GM12878 (cell line): Measurements from ENCODE around the gene IFI27L1.

Experiments used
- EZH2 ChIP-seq: IDR thresholded peaks from 2 replicates; pipeline ENCODE4 v1.6.1; 2012; ENCODE audit warnings: low read depth, mild to moderate bottlenecking, control low read depth, inconsistent platforms, low read length, borderline replicate concordance; ENCODE audit not compliant: control insufficient read depth
- ZNF274 ChIP-seq: IDR thresholded peaks from one replicate; pipeline ENCODE4 v1.8.0; 2011; ENCODE audit not compliant: insufficient read length, insufficient read depth
- TF ChIP-seq, protein P1 (sequence below), 3 experiments: IDR thresholded peaks in 2 of 3; conservative IDR thresholded peaks in 1 of 3; 2 replicates each; pipeline ENCODE4 v1.5.1; 2011; ENCODE audit warnings: low read depth in 3 of 3, low read length in 3 of 3, mild to moderate bottlenecking in 3 of 3, control low read depth in 2 of 3, moderate library complexity in 2 of 3, inconsistent platforms in 1 of 3, mixed read lengths in 1 of 3; ENCODE audit not compliant: control insufficient read depth in 2 of 3, insufficient read depth in 1 of 3; ENCODE audit errors: extremely low read depth in 1 of 3

DNA sequence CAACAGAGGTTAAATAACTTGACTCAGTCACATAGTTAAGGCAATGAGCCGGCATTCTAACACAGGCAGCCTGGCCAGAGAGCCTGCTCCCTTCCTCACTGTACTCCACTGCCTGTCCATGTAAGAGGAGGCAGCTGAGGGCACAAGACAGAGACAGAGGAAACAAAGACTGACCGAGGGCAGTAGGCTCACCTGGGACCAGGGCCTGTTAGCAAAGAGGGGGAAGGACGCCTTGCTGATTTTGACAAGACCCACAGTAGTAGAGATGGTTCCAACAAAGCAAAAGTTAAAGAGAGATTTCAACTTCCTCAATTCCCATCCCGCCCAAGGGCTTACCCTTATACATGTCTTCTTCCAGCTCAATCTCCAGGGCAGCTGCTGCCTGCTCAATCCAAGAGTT, 28.4 kb upstream of the IFI27L1 start:
- TF ChIP-seq ZNF274, result no peak
- TF ChIP-seq, protein P1, sequence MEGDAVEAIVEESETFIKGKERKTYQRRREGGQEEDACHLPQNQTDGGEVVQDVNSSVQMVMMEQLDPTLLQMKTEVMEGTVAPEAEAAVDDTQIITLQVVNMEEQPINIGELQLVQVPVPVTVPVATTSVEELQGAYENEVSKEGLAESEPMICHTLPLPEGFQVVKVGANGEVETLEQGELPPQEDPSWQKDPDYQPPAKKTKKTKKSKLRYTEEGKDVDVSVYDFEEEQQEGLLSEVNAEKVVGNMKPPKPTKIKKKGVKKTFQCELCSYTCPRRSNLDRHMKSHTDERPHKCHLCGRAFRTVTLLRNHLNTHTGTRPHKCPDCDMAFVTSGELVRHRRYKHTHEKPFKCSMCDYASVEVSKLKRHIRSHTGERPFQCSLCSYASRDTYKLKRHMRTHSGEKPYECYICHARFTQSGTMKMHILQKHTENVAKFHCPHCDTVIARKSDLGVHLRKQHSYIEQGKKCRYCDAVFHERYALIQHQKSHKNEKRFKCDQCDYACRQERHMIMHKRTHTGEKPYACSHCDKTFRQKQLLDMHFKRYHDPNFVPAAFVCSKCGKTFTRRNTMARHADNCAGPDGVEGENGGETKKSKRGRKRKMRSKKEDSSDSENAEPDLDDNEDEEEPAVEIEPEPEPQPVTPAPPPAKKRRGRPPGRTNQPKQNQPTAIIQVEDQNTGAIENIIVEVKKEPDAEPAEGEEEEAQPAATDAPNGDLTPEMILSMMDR (IDR thresholded peaks at IDR 0.05 in 2 of 3, conservative IDR thresholded peaks at IDR 0.05 in 1 of 3; ENCODE audit: control insufficient read depth in 2 of 3, extremely low read depth in 1 of 3, insufficient read depth in 1 of 3, low read depth in 3 of 3, low read length in 3 of 3), result no peak
- no peak for TF ChIP-seq EZH2
